Measurements from ENCODE around the gene UMPS.
"Not testable (repeated sequence)": the region's sequence is repeated elsewhere in the genome, so short reads cannot be mapped to it uniquely, and the experiment has no call there.

The UMPS gene

GRCh38 chr3:124730129-124730940 lies at the start of gene UMPS:
Gene UMPS (plus strand): TSS chr3:124730452. CDS start chr3:124730472, 20 bp downstream.
- DNase-seq, result peak; percentile 94

GRCh38 chr3:124680521-124680920 lies 49.7 kb upstream of the UMPS start:
- DNase-seq, result no peak

GRCh38 chr3:124682263-124682662 lies 48.0 kb upstream of the UMPS start:
- DNase-seq, result no peak

- no peak for DNase-seq
These were observed 45.8 kb upstream of the UMPS start for GRCh38 chr3:124684459-124684858.

GRCh38 chr3:124685067-124685466 lies 45.2 kb upstream of the UMPS start:
- DNase-seq, result no peak

- no peak for DNase-seq
These were observed 44.8 kb upstream of the UMPS start for GRCh38 chr3:124685481-124685880.

GRCh38 chr3:124686028-124686670 lies 44.1 kb upstream of the UMPS start:
- DNase-seq, result no peak

- peak; percentile 68 for DNase-seq
These were observed 41.4 kb upstream of the UMPS start for GRCh38 chr3:124688581-124689454.

GRCh38 chr3:124691599-124691998 lies 38.7 kb upstream of the UMPS start:
- no peak for DNase-seq

- no peak for DNase-seq
These were observed 35.8 kb upstream of the UMPS start for GRCh38 chr3:124694486-124694885.

- no peak for DNase-seq
These were observed 34.9 kb upstream of the UMPS start for GRCh38 chr3:124695369-124695768.

GRCh38 chr3:124696006-124696405 lies 34.2 kb upstream of the UMPS start:
- DNase-seq, result no peak

- no peak for DNase-seq
These were observed 33.0 kb upstream of the UMPS start for GRCh38 chr3:124697302-124697701.

- no peak for DNase-seq
These were observed 32.1 kb upstream of the UMPS start for GRCh38 chr3:124698030-124698770.

GRCh38 chr3:124699051-124699450 lies 31.2 kb upstream of the UMPS start:
- no peak for DNase-seq

- no peak for DNase-seq
These were observed 30.4 kb upstream of the UMPS start for GRCh38 chr3:124699686-124700396.

GRCh38 chr3:124700880-124701684 lies 29.2 kb upstream of the UMPS start:
- no peak for DNase-seq

- no peak for DNase-seq
These were observed 28.6 kb upstream of the UMPS start for GRCh38 chr3:124701687-124702086.

GRCh38 chr3:124702950-124703349 lies 27.3 kb upstream of the UMPS start:
- no peak for DNase-seq

GRCh38 chr3:124705552-124705951 lies 24.7 kb upstream of the UMPS start:
- DNase-seq, result no peak

- DNase-seq, result not testable (repeated sequence)
These were observed 23.0 kb upstream of the UMPS start for GRCh38 chr3:124707223-124707622.

Measured in activated naive CD4-positive, alpha-beta T cell treated with anti-CD3 and anti-CD28 coated beads, Interleukin-2, amount 50 U/mL, for 16 hours (primary cell).